ENCODE measurements around the gene EXTL2.
"Not testable (repeated sequence)": the region's sequence is repeated elsewhere in the genome, so short reads cannot be mapped to it uniquely, and the experiment has no call there.

Gene EXTL2

DNA sequence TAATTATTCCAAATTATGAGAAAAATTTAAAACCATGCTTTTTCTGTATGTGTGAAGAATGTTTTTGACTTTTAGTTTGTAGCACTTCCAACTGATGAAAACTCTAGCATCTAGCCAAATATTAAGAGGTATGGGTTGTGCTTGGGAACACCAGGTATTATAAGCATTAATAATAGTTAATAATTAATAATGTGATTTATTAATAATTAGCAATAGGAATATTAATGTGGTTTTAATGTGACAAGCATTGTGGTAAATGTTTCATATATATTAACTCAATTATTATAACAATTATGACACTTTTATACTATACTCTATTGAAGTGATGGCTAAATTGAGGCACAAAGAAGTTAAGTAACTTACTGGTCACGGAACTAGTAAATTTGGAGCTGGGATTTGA is 9.1 kb upstream of the EXTL2 start:
- H3K4me3 ChIP-seq (ENCODE audit: low read depth, low read length) = no peak overlapping the region

DNA sequence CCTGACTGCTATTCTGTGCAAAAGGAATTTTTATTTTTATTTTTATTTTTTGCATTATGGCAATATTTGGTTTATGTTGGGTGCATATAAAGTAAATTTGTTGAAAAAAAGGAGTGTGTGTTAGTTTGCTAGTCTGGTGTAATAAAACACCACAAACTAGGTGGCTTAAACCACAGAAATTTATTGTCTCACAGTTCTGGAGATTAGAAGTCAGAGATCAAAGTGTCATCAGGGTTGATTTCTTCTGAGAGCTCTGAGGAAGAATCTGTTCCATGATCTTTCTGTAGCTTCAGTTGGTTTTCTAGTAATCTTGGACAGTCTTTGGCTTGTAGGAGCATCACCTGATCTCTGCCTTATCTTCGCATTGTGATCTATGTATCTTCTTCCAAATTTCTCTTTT is 7.7 kb upstream of the EXTL2 start:
- H3K4me3 ChIP-seq (ENCODE audit: low read depth, low read length) = no peak overlapping the region

DNA sequence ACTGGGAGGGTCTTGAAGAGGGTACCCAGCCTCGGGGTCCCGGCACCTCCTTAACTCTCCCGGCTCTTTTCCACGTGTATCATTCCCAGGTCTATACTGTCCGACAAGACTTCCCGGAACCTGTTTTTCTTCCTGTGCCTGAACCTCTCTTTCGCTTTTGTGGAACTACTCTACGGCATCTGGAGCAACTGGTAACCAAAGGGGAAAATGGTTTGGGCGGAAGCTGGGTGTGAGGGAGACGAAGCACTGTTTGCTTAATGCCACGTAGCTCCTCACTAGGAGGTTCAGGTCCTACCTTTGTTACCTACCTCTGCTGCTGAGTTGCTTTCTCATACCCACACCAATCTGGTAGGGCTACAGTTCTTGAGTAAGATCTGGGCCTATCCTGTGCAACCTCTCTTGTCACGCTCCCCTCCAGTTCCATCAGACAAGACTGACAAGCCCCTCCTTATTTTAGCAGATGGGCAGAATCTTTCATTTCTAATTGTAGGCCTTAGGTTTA is 1.9 kb upstream of the EXTL2 start:
- peak overlapping the region; percentile 91 for H3K4me3 ChIP-seq (ENCODE audit: low read depth, low read length)

DNA sequence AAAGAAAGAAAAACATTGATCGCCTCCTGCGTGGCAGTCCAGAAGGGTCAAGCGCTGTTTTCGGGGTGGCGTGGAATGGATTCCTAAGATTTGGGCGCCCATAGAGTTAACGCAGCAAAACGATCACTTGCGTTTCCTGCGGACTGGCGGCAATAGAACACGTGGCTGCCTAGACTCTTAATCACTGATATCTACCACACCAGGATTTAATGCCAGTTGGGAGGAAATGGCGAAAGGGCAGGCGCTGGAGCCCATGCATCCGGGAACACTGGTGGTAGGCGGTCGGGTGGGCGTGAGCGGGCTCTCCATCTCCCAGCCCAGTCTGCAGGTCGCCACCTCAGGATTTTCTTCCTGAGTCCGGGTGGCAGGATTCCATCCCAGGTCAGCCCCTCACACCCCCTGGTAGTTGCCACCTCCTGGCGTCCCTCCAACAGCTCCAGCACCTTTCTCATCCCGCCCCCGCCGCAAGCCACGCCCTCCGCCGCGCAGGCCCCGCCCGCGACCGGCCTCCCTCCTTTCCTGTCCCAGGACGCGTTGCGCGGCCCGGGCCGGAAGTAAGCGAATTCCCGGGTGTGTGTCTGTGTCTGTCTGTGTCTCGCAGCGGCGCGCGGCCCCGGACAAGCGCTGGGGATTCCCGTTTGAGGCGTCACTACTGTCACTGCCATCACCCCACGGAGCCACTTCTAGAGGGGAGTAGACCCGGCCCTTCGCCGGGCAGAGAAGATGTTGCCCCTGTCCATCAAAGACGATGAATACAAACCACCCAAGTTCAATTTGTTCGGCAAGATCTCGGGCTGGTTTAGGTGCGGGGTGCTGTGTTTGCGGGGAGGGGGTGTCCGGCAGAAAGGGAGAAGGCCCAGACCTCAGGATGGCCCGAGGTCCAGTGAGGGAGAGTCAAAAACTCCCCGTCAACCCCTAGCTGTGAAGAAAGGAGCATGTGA is 1.2 kb upstream of the EXTL2 start, which contains the start of gene SLC30A7:
Gene SLC30A7, plus strand, starts transcription at position 551 of the 941 bp plus-strand sequence. Its CDS starts 173 bp downstream, at position 724.
- H3K4me3 ChIP-seq (ENCODE audit: low read depth, low read length) = peak within 1 kb of the TSS; percentile 91

DNA sequence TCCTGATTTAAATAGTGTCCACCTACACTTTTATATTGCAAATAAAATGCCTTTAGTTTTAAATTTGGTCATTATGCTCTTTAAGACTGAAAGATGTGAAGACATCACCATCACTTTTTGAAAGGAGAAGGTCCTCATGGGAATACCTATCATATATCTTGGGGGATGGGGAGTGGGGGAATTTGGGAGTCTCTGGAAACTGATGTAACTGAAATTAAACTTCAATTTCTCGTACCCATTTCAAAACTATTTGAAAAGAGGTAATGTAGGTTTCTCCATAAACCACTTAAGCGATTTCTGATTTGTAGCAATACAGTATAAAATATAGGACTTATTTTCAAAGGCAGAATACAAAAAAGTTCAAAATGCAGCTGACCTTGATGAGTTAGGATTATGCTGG is 924 bp downstream of the EXTL2 start:
- peak overlapping the region; percentile 91 for H3K4me3 ChIP-seq (ENCODE audit: low read depth, low read length)

DNA sequence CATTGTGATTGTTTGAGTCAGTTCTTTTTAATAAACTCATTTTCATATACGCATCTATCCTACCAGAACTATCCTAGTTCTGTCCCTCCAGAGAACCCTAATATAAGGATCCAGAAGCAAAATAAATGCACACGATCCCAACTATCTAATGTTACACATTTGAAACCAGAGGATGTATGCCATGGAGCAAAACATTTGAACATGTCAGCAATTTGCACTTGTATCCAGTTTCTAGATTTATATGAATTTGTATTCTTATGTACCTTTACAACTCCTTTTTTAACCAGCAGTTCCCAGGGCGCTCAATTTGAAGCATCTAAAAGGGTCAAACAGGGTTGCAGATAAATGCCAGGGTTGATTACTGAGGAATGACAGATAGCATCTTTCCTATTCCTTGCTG is 2.1 kb downstream of the EXTL2 start:
- no peak overlapping the region for H3K4me3 ChIP-seq (ENCODE audit: low read depth, low read length)

DNA sequence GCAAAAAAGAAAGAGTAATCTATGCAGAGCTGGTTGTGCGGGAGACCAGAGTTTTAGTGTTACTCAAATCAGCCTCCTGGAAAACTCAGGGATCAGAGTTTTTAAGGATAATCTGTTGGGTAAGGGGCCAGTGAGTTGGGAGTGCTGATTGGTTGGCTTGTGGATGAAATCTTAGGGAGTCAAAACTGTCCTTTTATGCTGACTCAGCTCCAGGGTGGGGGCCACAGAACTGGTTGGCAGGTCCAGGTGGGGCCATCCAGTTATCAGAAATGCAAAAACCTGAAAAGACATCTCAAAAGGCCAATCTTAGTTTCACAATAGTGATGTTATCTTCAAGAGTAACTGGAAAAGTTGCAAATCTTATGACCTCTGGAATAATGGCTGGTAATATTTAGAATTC is 3.3 kb downstream of the EXTL2 start:
- H3K4me3 ChIP-seq (ENCODE audit: low read depth, low read length) = no peak overlapping the region

DNA sequence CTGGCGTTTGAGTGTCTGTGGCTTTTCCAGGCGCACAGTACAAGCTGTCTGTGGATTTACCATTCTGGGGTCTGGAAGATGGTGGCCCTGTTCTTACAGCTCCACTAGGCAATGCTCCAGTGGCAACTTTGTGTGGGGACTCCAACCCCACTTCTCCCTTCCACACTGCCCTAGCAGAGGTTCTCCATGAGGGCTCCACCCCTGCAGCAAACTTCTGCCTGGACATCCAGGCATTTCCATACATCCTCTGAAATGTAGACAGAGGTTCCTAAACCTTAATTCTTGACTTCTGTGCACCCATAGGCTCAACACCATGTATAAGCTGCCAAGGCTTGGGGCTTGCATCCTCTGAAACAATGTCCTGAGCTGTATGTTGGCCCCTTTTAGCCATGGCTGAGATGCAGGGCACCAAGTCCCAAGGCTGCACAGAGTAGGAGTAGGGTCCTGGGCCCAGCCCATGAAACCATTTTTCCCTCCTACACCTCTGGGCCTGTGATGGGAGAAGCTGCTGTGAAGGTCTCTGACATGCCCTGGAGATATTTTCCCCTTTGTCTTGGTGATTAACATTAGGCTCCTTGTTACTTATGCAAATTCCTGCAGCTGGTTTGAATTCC is 4.7 kb downstream of the EXTL2 start:
- H3K4me3 ChIP-seq (ENCODE audit: low read depth, low read length) = not testable (repeated sequence)

DNA sequence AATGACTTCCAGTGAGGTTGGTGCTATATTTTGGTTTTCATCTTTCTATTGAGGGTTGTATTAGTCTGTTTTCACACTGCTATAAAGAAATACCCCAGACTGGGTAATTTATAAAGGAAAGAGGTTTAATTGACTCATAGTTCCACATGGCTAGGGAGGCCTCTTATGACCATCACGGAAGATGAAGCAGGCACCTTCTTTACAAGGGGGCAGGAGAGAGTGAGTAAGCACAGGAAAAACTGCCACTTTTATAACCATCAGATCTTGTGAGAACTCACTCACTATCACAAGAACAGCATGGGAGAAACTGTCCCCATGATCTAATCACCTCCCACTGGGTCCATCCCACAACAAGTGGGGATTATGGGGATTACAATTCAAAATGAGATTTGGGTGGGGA is 5.6 kb downstream of the EXTL2 start:
- H3K4me3 ChIP-seq (ENCODE audit: low read depth, low read length) = not testable (repeated sequence)

DNA sequence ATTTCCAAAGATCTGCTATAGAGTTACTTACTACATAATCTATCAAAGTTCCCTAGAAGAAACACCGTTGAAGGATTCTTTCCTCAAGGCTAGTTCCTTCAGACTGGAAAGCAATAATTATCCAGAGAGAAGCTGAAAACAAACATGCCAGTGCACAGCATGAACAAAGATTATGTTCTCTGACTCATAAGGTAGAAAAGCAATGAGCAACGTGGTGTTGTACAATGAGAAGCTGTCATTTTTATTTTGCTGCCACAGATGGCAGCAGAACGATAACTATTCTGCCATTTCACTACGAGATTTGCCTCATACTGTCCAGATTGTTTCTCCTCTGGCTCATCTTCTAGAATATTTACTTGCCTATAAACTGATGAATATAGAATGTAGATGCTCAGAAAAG is 10.7 kb downstream of the EXTL2 start:
- H3K4me3 ChIP-seq (ENCODE audit: low read depth, low read length) = no peak overlapping the region

DNA sequence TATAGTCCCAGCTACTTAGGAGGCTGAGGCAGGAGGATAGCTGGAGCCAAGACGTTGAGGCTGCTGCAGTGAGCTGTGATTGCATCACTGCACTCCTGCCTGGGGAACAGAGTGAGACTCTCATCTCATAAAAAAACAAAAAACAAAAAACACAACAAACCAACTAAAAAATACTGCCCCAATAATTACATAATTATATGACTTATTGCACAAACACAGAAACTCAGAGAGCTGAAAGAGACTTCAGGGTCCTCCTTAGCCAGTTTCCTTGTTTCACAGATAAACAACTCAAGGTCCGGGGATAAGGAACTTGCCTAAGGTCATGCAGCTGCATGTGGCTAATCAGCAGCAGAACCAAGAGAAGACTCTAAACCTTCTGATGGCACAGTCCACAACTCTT is 11.9 kb downstream of the EXTL2 start:
- H3K4me3 ChIP-seq (ENCODE audit: low read depth, low read length) = no peak overlapping the region

DNA sequence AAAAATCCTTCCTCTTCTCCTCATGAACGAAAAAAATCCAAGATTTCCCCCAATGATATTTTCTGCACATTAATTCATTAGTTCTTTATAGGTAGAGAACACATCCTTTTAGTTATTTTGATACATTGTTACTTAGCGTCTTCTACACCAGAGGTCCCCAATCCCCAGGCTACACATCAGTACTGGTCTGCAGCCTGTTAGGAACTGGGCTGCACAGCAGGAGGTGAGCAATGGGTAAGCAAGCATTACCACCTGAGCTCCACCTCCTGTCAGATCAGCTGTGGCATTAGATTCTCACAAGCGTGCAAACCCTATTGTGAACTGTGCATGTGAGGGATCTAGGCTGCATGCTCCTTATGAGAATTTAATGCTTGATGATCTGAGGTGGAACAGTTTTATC is 13.0 kb downstream of the EXTL2 start:
- no peak overlapping the region for H3K4me3 ChIP-seq (ENCODE audit: low read depth, low read length)

DNA sequence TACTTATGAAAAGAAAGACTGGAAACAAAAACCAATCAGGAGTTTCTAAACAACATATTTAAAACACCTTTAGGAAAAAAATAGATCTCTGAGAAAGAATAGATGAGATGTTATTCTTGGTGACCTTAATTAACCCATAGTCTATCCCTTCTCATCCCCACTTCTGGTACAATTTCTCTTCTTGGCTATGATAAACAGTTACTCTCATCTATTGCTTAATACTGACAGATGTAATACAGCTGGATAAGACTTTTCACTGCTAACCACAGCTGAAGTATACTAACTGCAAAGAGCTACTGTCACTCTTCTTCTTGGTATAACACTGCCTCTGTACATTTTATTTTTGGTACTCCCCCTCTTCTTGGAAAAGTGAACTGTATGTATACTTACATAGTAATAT is 15.2 kb downstream of the EXTL2 start:
- H3K4me3 ChIP-seq (ENCODE audit: low read depth, low read length) = no peak overlapping the region

DNA sequence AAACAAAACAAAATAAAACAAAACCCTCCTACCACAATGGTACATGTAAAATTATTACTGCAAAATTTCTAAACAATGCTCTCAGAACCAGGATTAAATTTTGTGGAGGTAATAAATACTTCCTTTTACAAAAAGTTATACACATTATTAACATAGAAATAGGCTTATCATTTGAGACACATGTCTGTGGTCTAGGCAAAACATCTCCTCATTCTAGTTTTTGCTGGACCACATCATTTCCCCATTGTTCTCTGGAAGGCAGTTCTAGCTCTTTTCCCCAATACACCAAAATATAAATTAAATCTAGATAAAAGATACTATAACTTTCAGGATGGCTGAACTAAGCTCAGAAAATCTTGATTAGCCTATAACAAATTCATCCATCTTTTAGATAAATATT is 18.4 kb downstream of the EXTL2 start:
- no peak overlapping the region for H3K4me3 ChIP-seq (ENCODE audit: low read depth, low read length)

DNA sequence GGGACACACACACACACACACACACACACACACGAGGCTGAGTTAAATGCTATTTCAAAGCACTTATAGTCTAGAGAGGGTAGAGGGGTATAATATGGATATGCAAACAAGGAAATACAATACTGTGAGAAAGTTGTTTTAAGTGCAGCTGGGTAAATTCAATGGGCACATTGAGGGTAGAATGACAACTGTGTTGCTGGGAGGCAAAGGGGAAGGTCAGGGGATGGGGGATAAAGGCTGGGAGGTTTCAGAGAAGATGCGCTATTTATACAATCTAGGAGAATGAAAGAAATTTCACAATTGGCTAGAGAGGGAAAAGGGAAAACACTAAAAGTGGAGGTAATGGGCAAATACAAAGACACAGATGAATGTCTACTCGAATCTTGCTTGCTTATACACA is 19.4 kb downstream of the EXTL2 start:
- H3K4me3 ChIP-seq (ENCODE audit: low read depth, low read length) = no peak overlapping the region

DNA sequence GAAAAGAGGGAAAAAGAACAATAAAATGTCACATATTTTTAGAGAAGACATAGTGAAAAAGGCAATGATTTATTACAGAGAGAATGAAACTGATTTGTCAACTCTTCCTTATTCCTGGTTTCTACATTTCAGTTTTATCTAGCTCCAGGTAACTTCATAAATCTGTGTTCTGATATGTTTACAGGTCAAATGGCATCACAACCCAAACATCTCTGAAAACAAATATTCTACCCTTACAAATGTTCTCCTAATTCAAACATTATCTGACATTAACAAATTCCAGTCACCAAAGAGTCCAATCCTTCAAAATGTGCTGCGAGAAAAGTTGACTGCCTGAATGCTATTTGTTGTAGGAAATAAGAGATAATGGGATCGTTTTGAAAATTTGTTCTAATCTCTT is 20.2 kb downstream of the EXTL2 start:
- H3K4me3 ChIP-seq (ENCODE audit: low read depth, low read length) = no peak overlapping the region

DNA sequence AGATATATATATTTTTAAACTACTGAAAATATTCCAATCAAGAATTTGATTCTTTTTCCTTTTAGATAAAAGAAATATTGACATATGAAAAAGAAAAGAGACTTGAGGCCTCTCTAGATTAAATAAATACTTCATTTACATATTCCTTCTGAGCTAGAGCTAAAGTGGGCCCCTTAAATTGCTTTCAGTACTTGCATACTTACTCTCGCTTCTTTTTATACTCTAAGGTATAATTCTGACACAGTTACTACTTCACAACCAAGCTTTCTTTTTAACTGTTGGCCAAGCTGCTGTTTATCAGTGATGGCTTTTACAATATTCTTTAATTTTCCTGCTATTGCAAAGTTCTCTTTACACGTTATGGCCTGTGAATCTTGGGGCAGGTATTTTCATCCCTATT is 24.6 kb downstream of the EXTL2 start:
- no peak overlapping the region for H3K4me3 ChIP-seq (ENCODE audit: low read depth, low read length)

DNA sequence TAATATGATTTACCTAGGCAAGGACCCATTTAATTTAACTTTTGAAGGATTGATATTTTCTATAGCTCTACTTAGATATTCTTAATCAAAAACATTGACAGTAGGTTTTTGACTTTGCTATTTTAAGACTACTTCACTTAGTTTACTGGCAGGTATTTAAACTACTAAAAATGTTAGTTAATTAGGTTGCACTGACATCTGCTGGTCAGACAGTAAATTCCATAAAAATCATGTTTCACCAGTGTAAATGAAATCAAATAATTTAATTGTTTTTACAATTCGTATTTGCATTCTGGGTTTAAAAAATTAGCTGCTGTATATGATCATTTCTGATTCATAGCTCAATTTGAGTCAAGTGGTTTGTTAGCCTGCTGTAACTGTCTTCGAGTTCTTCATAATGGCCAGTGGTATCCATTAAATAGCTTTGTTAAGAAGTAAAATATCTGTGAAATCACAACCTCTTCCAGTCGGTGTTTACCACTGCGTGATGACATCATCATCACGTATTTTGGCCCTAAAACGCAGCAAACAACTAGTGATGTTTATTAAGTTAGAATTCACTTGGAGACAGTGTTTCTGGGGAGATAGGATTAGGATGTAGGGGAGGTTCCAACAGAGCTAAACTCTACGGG is 26.2 kb downstream of the EXTL2 start:
- no peak overlapping the region for H3K4me3 ChIP-seq (ENCODE audit: low read depth, low read length)

DNA sequence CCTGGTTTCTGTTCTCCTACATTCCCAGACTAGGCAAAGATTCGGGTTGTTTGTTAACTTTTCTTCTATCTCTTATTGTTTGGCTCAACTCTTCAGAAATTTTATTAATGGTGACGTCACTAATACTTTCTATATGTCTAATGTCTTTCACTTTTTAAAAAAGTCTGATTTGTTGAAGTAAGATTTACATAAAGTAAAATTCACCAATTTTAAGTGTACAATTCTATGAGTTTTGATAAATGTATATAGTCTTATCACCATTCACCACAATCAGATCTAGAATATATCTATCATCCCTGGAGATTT is 27.8 kb downstream of the EXTL2 start:
- H3K4me3 ChIP-seq (ENCODE audit: low read depth, low read length) = no peak overlapping the region

DNA sequence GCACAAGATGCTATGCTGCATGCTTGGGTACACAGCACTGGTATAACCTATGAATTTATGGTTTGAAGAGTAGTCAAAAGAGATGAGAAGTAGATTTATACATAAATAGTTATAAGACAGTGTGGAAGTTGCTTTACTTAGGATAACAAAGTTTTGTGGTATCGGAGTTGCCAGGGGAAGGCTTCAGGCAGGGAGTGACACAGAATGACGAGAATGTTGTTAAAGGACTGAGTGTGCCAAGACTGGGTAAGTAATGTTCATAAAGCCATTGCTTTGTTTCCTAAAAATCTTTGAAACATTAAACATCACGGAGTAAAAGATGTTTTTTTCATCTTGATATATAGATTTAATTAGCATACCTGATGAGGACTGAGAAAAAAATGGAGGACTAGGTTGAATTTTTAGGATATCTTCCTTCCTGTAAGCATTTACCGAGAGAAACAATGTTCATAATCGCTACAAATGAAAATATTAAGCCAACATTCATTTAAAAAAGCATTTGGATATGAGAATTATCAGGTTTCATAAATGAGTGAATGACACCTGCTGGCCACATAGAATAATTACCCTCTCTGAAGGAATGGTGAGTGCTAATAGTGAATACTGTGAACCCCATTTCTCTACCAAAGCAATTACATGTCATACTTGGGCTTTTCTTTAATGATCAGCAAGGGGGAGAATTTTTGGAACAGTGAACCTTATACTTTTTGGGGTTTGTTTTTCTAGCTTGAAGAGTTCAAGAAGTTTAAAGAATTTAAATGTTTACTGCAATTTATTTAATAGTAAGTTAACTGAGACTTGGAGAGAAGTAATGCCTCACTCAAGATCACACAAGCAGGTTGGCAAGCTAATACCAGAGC is 28.4 kb downstream of the EXTL2 start:
- no peak overlapping the region for H3K4me3 ChIP-seq (ENCODE audit: low read depth, low read length)

DNA sequence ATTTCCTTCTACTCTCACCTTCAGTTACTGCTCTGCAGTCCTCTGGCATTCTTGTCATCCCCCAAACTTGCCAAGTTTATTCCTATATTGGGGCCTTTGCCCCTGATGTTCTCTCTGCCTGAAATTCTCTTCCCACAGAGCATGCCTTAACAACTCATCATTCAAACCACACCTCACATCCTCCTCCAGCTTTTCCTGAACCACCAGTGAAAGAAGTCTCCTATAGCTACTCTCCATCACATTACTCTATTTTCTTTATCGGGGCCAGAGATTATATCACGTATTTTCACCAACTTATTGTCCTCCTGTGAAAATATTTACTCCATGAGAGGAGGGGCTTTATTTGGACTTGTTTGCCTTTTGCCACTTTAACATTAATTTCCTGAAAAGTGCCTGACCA is 32.1 kb downstream of the EXTL2 start:
- H3K4me3 ChIP-seq (ENCODE audit: low read depth, low read length) = no peak overlapping the region
